ENCODE measurements around the gene STAT4.
A peak's percentile ranks its signal among the peaks of the same experiment; 100 is the strongest.

Gene STAT4

GRCh38 chr2:191150600-191151330 lies at the start of gene STAT4:
TSS of gene STAT4 (minus strand) at chr2:191150994. CDS start at chr2:191148203, 2,791 bp downstream.
- DNase-seq = peak; percentile 72

GRCh38 chr2:191199929-191200512 lies 49.2 kb upstream of the STAT4 start:
- DNase-seq = no peak

GRCh38 chr2:191198271-191198670 lies 47.5 kb upstream of the STAT4 start:
- DNase-seq = no peak

GRCh38 chr2:191197096-191197495 lies 46.3 kb upstream of the STAT4 start:
- DNase-seq = no peak

- DNase-seq = no peak
These were observed 44.2 kb upstream of the STAT4 start for GRCh38 chr2:191195021-191195420.

GRCh38 chr2:191190861-191191552 lies 40.2 kb upstream of the STAT4 start:
- no peak for DNase-seq

- DNase-seq = no peak
These were observed 39.6 kb upstream of the STAT4 start for GRCh38 chr2:191190435-191190834.

GRCh38 chr2:191189112-191189635 lies 38.4 kb upstream of the STAT4 start:
- no peak for DNase-seq

- DNase-seq = no peak
These were observed 37.8 kb upstream of the STAT4 start for GRCh38 chr2:191188550-191189093.

GRCh38 chr2:191187105-191187829 lies 36.5 kb upstream of the STAT4 start:
- no peak for DNase-seq

GRCh38 chr2:191184457-191184856 lies 33.7 kb upstream of the STAT4 start:
- no peak for DNase-seq

GRCh38 chr2:191183516-191183915 lies 32.7 kb upstream of the STAT4 start:
- no peak for DNase-seq

GRCh38 chr2:191183081-191183480 lies 32.3 kb upstream of the STAT4 start:
- no peak for DNase-seq

- DNase-seq = no peak
These were observed 29.9 kb upstream of the STAT4 start for GRCh38 chr2:191180713-191181112.

GRCh38 chr2:191180276-191180675 lies 29.5 kb upstream of the STAT4 start:
- DNase-seq = no peak

- no peak for DNase-seq
These were observed 28.2 kb upstream of the STAT4 start for GRCh38 chr2:191178806-191179514.

- DNase-seq = no peak
These were observed 27.2 kb upstream of the STAT4 start for GRCh38 chr2:191177751-191178736.

GRCh38 chr2:191176801-191177438 lies 26.1 kb upstream of the STAT4 start:
- no peak for DNase-seq

GRCh38 chr2:191176305-191176704 lies 25.5 kb upstream of the STAT4 start:
- DNase-seq = no peak

GRCh38 chr2:191174442-191174841 lies 23.6 kb upstream of the STAT4 start:
- DNase-seq = no peak

All from activated gamma-delta T cell treated with Interleukin-2 at 50 U/mL for 16 hours (primary cell).